Retinal pigment epithelial cell (primary cell): ENCODE data around the gene ZNF407.
A peak's percentile ranks its signal among the peaks of the same experiment; 100 is the strongest.

Source experiments
- DNase-seq: peaks from one replicate; pipeline ENCODE4 v3.0.0-alpha.2; 2010; ENCODE audit warnings: low read depth
- H3K4me3 ChIP-seq: 2 replicates; pipeline ENCODE4 v1.5.1; 2011; ENCODE audit warnings: mild to moderate bottlenecking, low read length, control low read depth, moderate library complexity
- CTCF ChIP-seq: conservative IDR thresholded peaks from 2 replicates; pipeline ENCODE4 v1.5.1; 2011; ENCODE audit warnings: low read depth, low read length, control low read depth, inconsistent platforms

The ZNF407 gene

GRCh38 chr18:74836296-74837139 is 238.8 kb downstream of the ZNF407 start:
- TF ChIP-seq CTCF: no peak
- no peak overlapping the region for H3K4me3 ChIP-seq

GRCh38 chr18:74840492-74841167 is 243.0 kb downstream of the ZNF407 start:
- H3K4me3 ChIP-seq: no peak overlapping the region
- TF ChIP-seq CTCF: no peak
- DNase-seq: no peak

More at GRCh38 chr18:74836296-74837139, 238.8 kb downstream of the ZNF407 start:
- DNase-seq: peak; percentile 30

- H3K4me3 ChIP-seq: no peak overlapping the region
- DNase-seq: no peak
- no peak for TF ChIP-seq CTCF
Measured at GRCh38 chr18:74841248-74841647, 243.6 kb downstream of the ZNF407 start.

GRCh38 chr18:74849301-74849700 is 251.6 kb downstream of the ZNF407 start:
- no peak for TF ChIP-seq CTCF
- H3K4me3 ChIP-seq: no peak overlapping the region
- DNase-seq: no peak

- TF ChIP-seq CTCF: no peak
- H3K4me3 ChIP-seq: no peak overlapping the region
- DNase-seq: no peak
Measured at GRCh38 chr18:74856434-74856833, 258.8 kb downstream of the ZNF407 start.

GRCh38 chr18:74856928-74857327 is 259.3 kb downstream of the ZNF407 start:
- no peak for TF ChIP-seq CTCF

GRCh38 chr18:74857901-74858300 is 260.2 kb downstream of the ZNF407 start:
- TF ChIP-seq CTCF: no peak
- DNase-seq: no peak
- no peak overlapping the region for H3K4me3 ChIP-seq

More at GRCh38 chr18:74856928-74857327, 259.3 kb downstream of the ZNF407 start:
- no peak for DNase-seq
- H3K4me3 ChIP-seq: no peak overlapping the region
